ENCODE data around the gene FOLR1. TPM values are rescaled to one million over a fixed set of nuclear protein-coding genes. Genes with fewer than 3 reads are reported as not detected.
A peak's percentile ranks its signal among the peaks of the same experiment; 100 is the strongest.

FOLR1 gene
- total and polyA plus RNA-seq, 10 of the 15 experiments (the other 5 are each of a cell fraction or from before 2014, with no cell fraction given) = not detected

DNA sequence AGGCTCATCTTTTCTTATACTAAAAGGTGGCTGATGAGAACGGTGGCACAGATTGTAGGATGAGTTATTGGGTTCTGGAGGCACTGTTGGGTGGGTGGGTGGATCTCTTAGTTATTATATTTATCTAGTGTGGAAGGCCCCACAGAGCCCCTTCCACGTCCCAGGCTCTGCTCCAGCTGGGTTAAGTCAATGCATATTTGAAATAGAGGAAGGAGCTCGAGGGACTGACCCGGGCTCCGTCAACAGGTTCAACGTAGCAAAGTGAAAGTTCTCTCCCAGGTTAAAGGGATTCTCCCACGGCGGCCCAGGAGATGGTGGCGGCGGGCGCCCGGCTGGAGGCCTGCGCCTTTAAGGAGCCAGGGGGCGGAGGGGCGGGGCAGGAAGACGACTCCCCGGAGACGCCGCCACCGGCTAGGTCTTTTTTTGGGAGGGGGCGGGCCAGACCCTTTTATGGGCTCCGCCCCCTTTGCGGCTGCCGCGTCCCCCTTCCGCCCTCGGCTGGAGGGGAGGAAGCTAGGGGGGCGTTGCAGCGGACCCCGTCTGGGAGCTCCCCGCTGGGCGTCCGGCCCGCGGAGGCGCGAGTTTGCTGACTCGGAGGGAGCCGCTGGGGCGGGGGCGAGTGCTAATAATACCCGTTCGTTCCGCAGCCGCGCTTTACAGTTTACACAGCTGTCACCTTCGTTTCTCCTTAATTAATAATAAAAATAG is 31.1 kb downstream of the FOLR1 start (continued):
- TF ChIP-seq, protein P1, sequence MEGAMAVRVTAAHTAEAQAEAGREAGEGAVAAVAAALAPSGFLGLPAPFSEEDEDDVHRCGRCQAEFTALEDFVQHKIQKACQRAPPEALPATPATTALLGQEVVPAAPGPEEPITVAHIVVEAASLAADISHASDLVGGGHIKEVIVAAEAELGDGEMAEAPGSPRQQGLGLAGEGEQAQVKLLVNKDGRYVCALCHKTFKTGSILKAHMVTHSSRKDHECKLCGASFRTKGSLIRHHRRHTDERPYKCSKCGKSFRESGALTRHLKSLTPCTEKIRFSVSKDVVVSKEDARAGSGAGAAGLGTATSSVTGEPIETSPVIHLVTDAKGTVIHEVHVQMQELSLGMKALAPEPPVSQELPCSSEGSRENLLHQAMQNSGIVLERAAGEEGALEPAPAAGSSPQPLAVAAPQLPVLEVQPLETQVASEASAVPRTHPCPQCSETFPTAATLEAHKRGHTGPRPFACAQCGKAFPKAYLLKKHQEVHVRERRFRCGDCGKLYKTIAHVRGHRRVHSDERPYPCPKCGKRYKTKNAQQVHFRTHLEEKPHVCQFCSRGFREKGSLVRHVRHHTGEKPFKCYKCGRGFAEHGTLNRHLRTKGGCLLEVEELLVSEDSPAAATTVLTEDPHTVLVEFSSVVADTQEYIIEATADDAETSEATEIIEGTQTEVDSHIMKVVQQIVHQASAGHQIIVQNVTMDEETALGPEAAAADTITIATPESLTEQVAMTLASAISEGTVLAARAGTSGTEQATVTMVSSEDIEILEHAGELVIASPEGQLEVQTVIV (IDR thresholded peaks at IDR 0.05; ENCODE audit: borderline replicate concordance, partially characterized antibody) = peak; percentile 50
- peak; percentile 66 for TF ChIP-seq NR2C1 (IDR thresholded peaks at IDR 0.05)
- TF ChIP-seq SRF (IDR thresholded peaks at IDR 0.05; ENCODE audit: low read depth in 2 of 2, low read length in 2 of 2) = peak; percentile 57 to 89; a peak in 3 of 4 replicates
- peak; percentile 64; the same call in 1 of the 3 replicates for TF ChIP-seq POU2F2 (IDR thresholded peaks at IDR 0.05; ENCODE audit: borderline replicate concordance, low read depth, low read length)
- TF ChIP-seq ZNF217 (IDR thresholded peaks at IDR 0.05) = no peak
- TF ChIP-seq IKZF2 (IDR thresholded peaks at IDR 0.05) = peak; percentile 17 to 51; a peak in 2 of 4 replicates
- no peak for TF ChIP-seq PAX5 (IDR thresholded peaks at IDR 0.05; ENCODE audit: borderline replicate concordance, low read depth, low read length)
- peak; percentile 2 for TF ChIP-seq SIX5 (IDR thresholded peaks at IDR 0.05; ENCODE audit: low read depth, low read length, severe bottlenecking)
- no peak for TF ChIP-seq CHD4 (IDR thresholded peaks at IDR 0.05)
- TF ChIP-seq, protein P2, sequence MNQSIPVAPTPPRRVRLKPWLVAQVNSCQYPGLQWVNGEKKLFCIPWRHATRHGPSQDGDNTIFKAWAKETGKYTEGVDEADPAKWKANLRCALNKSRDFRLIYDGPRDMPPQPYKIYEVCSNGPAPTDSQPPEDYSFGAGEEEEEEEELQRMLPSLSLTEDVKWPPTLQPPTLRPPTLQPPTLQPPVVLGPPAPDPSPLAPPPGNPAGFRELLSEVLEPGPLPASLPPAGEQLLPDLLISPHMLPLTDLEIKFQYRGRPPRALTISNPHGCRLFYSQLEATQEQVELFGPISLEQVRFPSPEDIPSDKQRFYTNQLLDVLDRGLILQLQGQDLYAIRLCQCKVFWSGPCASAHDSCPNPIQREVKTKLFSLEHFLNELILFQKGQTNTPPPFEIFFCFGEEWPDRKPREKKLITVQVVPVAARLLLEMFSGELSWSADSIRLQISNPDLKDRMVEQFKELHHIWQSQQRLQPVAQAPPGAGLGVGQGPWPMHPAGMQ (IDR thresholded peaks at IDR 0.05; ENCODE audit: borderline replicate concordance) = no peak
- TF ChIP-seq, protein P3, sequence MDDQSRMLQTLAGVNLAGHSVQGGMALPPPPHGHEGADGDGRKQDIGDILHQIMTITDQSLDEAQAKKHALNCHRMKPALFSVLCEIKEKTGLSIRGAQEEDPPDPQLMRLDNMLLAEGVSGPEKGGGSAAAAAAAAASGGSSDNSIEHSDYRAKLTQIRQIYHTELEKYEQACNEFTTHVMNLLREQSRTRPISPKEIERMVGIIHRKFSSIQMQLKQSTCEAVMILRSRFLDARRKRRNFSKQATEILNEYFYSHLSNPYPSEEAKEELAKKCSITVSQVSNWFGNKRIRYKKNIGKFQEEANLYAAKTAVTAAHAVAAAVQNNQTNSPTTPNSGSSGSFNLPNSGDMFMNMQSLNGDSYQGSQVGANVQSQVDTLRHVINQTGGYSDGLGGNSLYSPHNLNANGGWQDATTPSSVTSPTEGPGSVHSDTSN (IDR thresholded peaks at IDR 0.05; ENCODE audit: insufficient replicate concordance, low read depth, low read length) = peak; percentile 32
- no peak for TF ChIP-seq ZNF274 (IDR thresholded peaks at IDR 0.05; ENCODE audit: insufficient read depth, insufficient read length)
- TF ChIP-seq, protein P4, sequence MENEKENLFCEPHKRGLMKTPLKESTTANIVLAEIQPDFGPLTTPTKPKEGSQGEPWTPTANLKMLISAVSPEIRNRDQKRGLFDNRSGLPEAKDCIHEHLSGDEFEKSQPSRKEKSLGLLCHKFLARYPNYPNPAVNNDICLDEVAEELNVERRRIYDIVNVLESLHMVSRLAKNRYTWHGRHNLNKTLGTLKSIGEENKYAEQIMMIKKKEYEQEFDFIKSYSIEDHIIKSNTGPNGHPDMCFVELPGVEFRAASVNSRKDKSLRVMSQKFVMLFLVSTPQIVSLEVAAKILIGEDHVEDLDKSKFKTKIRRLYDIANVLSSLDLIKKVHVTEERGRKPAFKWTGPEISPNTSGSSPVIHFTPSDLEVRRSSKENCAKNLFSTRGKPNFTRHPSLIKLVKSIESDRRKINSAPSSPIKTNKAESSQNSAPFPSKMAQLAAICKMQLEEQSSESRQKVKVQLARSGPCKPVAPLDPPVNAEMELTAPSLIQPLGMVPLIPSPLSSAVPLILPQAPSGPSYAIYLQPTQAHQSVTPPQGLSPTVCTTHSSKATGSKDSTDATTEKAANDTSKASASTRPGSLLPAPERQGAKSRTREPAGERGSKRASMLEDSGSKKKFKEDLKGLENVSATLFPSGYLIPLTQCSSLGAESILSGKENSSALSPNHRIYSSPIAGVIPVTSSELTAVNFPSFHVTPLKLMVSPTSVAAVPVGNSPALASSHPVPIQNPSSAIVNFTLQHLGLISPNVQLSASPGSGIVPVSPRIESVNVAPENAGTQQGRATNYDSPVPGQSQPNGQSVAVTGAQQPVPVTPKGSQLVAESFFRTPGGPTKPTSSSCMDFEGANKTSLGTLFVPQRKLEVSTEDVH (IDR thresholded peaks at IDR 0.05; ENCODE audit: low read depth, partially characterized antibody) = no peak
- TF ChIP-seq IKZF1 (conservative IDR thresholded peaks at IDR 0.05) = no peak; the same call in 1 of the 2 replicates
- peak; percentile 47; the same call in 1 of the 2 replicates for TF ChIP-seq MEF2A (IDR thresholded peaks at IDR 0.05; ENCODE audit: insufficient read depth, low read depth, low read length)
- TF ChIP-seq RFX5 (IDR thresholded peaks at IDR 0.05; ENCODE audit: low read depth, low read length) = no peak
- TF ChIP-seq, protein P5, sequence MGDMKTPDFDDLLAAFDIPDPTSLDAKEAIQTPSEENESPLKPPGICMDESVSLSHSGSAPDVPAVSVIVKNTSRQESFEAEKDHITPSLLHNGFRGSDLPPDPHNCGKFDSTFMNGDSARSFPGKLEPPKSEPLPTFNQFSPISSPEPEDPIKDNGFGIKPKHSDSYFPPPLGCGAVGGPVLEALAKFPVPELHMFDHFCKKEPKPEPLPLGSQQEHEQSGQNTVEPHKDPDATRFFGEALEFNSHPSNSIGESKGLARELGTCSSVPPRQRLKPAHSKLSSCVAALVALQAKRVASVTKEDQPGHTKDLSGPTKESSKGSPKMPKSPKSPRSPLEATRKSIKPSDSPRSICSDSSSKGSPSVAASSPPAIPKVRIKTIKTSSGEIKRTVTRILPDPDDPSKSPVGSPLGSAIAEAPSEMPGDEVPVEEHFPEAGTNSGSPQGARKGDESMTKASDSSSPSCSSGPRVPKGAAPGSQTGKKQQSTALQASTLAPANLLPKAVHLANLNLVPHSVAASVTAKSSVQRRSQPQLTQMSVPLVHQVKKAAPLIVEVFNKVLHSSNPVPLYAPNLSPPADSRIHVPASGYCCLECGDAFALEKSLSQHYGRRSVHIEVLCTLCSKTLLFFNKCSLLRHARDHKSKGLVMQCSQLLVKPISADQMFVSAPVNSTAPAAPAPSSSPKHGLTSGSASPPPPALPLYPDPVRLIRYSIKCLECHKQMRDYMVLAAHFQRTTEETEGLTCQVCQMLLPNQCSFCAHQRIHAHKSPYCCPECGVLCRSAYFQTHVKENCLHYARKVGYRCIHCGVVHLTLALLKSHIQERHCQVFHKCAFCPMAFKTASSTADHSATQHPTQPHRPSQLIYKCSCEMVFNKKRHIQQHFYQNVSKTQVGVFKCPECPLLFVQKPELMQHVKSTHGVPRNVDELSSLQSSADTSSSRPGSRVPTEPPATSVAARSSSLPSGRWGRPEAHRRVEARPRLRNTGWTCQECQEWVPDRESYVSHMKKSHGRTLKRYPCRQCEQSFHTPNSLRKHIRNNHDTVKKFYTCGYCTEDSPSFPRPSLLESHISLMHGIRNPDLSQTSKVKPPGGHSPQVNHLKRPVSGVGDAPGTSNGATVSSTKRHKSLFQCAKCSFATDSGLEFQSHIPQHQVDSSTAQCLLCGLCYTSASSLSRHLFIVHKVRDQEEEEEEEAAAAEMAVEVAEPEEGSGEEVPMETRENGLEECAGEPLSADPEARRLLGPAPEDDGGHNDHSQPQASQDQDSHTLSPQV (IDR thresholded peaks at IDR 0.05) = no peak
